SK-N-SH (cell line): ENCODE data around the gene GHR. TPM values are rescaled to one million over a fixed set of nuclear protein-coding genes. Genes with fewer than 3 reads are reported as not detected.

Experiments
- CTCF ChIA-PET: fragments of 300-600, 350-600 bp; formaldehyde crosslinking; extraction: SDS; loops from one replicate; lab custom pipeline; 2021; lab: Yijun Ruan, JAX
- POLR2A ChIA-PET: fragments of 350-600 bp; sonication (Branson Sonifier 250); formaldehyde crosslinking; extraction: SDS; loops from one replicate; lab custom pipeline; 2020; ENCODE audit warnings: antibody characterized with exemption, inconsistent platforms; lab: Yijun Ruan, JAX
- DNase-seq: peaks from one replicate; pipeline ENCODE4 v3.0.0; 2012
- H2AFZ ChIP-seq: fragments of 200-600 bp; sonication (generic); 2 replicates; pipeline ENCODE4 v1.8.1; 2016; ENCODE audit warnings: antibody characterized with exemption, mild to moderate bottlenecking, low read depth
- H3F3A ChIP-seq: fragments of 200-600 bp; sonication (generic); replicated peaks from 2 replicates; pipeline ENCODE3; 2016; ENCODE audit warnings: antibody characterized with exemption, mild to moderate bottlenecking; ENCODE audit not compliant: insufficient read depth
- H3K27ac ChIP-seq, 2 experiments: fragments of 200-500 bp in 1 of 2; fragments of 200-600 bp in 1 of 2; sonication (Bioruptor generic) in 1 of 2; sonication (generic), shearing (Covaris generic) in 1 of 2; 2 replicates each; pipeline versions ENCODE4 v1.5.1 to v1.6.1; 2014 to 2016; ENCODE audit warnings: low read depth in 2 of 2, inconsistent platforms in 1 of 2, low read length in 1 of 2, mild to moderate bottlenecking in 1 of 2, mixed read lengths in 1 of 2
- H3K27me3 ChIP-seq: fragments of 200-600 bp; sonication (generic), shearing (Covaris generic); 2 replicates; pipeline ENCODE4 v1.6.1; 2016; ENCODE audit warnings: mixed run types; ENCODE audit not compliant: insufficient read depth
- H3K36me3 ChIP-seq, 2 experiments: fragments of 200-500 bp in 1 of 2; fragments of 200-600 bp in 1 of 2; sonication (Bioruptor generic) in 1 of 2; sonication (generic) in 1 of 2; replicated peaks in 1 of 2; 2 replicates each; pipeline versions ENCODE3 to v1.5.1; 2014 to 2016; ENCODE audit warnings: low read length in 1 of 2, mild to moderate bottlenecking in 1 of 2; ENCODE audit not compliant: insufficient read depth in 2 of 2, control insufficient read depth in 1 of 2
- H3K4me1 ChIP-seq, 2 experiments: fragments of 200-500 bp in 1 of 2; fragments of 200-600 bp in 1 of 2; sonication (Bioruptor generic) in 1 of 2; sonication (generic), shearing (Covaris generic) in 1 of 2; 2 replicates each; pipeline versions ENCODE4 v1.5.1 to v1.6.1; 2014 to 2016; ENCODE audit warnings: low read depth in 1 of 2, low read length in 1 of 2, mixed run types in 1 of 2; ENCODE audit not compliant: insufficient read depth in 2 of 2, control insufficient read depth in 1 of 2
- H3K4me2 ChIP-seq: fragments of 200-600 bp; sonication (generic), shearing (Covaris generic); 2 replicates; pipeline ENCODE4 v1.6.1; 2017; ENCODE audit warnings: mixed run types
- H3K4me3 ChIP-seq, 2 experiments: fragments of 200-500 bp in 1 of 2; fragments of 200-600 bp in 1 of 2; sonication (Bioruptor generic) in 1 of 2; sonication (generic), shearing (Covaris generic) in 1 of 2; 2 replicates each; pipeline versions ENCODE4 v1.5.1 to v1.8.1; 2014 to 2016; ENCODE audit warnings: low read depth in 2 of 2, inconsistent platforms in 1 of 2, low read length in 1 of 2, mild to moderate bottlenecking in 1 of 2, mixed read lengths in 1 of 2, moderate library complexity in 1 of 2
- H3K79me2 ChIP-seq: fragments of 200-600 bp; sonication (generic); 2 replicates; pipeline ENCODE4 v1.8.1; 2017; ENCODE audit warnings: mild to moderate bottlenecking; ENCODE audit not compliant: insufficient read depth
- H3K9ac ChIP-seq: fragments of 200-600 bp; sonication (generic); 2 replicates; pipeline ENCODE4 v1.6.1; 2017; ENCODE audit warnings: mixed run types
- H3K9me2 ChIP-seq: fragments of 200-600 bp; sonication (generic); 2 replicates; pipeline ENCODE4 v1.6.1; 2017; ENCODE audit warnings: mixed run types
- H3K9me3 ChIP-seq: fragments of 200-600 bp; sonication (generic); 2 replicates; pipeline ENCODE4 v1.6.1; 2017; ENCODE audit warnings: mixed run types, mild to moderate bottlenecking, moderate library complexity
- H4K20me1 ChIP-seq: fragments of 200-600 bp; sonication (generic); 2 replicates; pipeline ENCODE4 v1.6.1; 2017; ENCODE audit warnings: mild to moderate bottlenecking, mixed run types; ENCODE audit not compliant: insufficient read depth
- CHD2 ChIP-seq: fragments of 150-350 bp; IDR thresholded peaks from 2 replicates; pipeline ENCODE4 v1.6.1; 2018; ENCODE audit warnings: low read length; ENCODE audit not compliant: partially characterized antibody
- EZH2phosphoT487 ChIP-seq: fragments of 200-600 bp; sonication (generic); IDR thresholded peaks from 2 replicates; pipeline ENCODE4 v1.6.1; 2017; ENCODE audit warnings: low read depth, mixed run types, mild to moderate bottlenecking, antibody characterized with exemption, moderate library complexity, borderline replicate concordance
- FOXM1 ChIP-seq: IDR thresholded peaks from 2 replicates; pipeline ENCODE4 v1.4.0; 2012; ENCODE audit warnings: low read depth, mild to moderate bottlenecking
- JUND ChIP-seq: IDR thresholded peaks from 2 replicates; pipeline ENCODE4 v1.4.0; 2012
- MEF2A ChIP-seq: IDR thresholded peaks from 2 replicates; pipeline ENCODE4 v1.4.0; 2012; ENCODE audit warnings: low read depth, borderline replicate concordance
- MXI1 ChIP-seq: IDR thresholded peaks from 2 replicates; pipeline ENCODE4 v1.6.1; 2012; ENCODE audit warnings: mild to moderate bottlenecking, low read depth, low read length, improper control_type of control experiment
- NFIC ChIP-seq: IDR thresholded peaks from 2 replicates; pipeline ENCODE4 v1.4.0; 2012; ENCODE audit warnings: borderline replicate concordance
- NRF1 ChIP-seq: IDR thresholded peaks from 2 replicates; pipeline ENCODE4 v1.6.1; 2012; ENCODE audit warnings: low read depth, mild to moderate bottlenecking, low read length
- RCOR1 ChIP-seq: fragments of 150-350 bp; IDR thresholded peaks from 2 replicates; pipeline ENCODE4 v1.6.1; 2017; ENCODE audit warnings: antibody characterized with exemption, low read length
- RFX5 ChIP-seq: IDR thresholded peaks from 2 replicates; pipeline ENCODE4 v1.6.1; 2012; ENCODE audit warnings: mild to moderate bottlenecking, improper control_type of control experiment, low read length
- SIN3A ChIP-seq: IDR thresholded peaks from 2 replicates; pipeline ENCODE4 v1.6.1; 2012; ENCODE audit warnings: low read depth, mild to moderate bottlenecking, low read length, moderate library complexity, borderline replicate concordance
- TAF1 ChIP-seq: IDR thresholded peaks from 2 replicates; pipeline ENCODE4 v1.6.1; 2012; ENCODE audit warnings: low read depth, mild to moderate bottlenecking, low read length, moderate library complexity, borderline replicate concordance
- TEAD4 ChIP-seq: IDR thresholded peaks from 2 replicates; pipeline ENCODE4 v1.4.0; 2012; ENCODE audit warnings: mild to moderate bottlenecking, borderline replicate concordance; ENCODE audit not compliant: insufficient read depth
- USF2 ChIP-seq: fragments of 150-350 bp; IDR thresholded peaks from 2 replicates; pipeline ENCODE4 v1.6.1; 2017; ENCODE audit warnings: antibody characterized with exemption, low read length, low read depth, borderline replicate concordance
- WGBS: methylation state at CpG from one replicate; pipeline ENCODE4 v1.1.6; 2017; ENCODE audit warnings: low lambda C conversion rate; 5-methylcytosine and 5-hydroxymethylcytosine counted together
- polyA plus RNA-seq, 3 experiments: library from polyadenylated mRNA; depleted of rRNA; stranded (reverse); fragments of >200 nt; gene quantifications; 2 replicates each; pipeline ENCODE4 v1.2.3, GENCODE V29; 2012
- TF ChIP-seq, protein P1 (sequence below): IDR thresholded peaks from 2 replicates; pipeline ENCODE4 v1.6.1; 2012; ENCODE audit warnings: mild to moderate bottlenecking, low read depth, low read length, moderate library complexity

GHR gene
- polyA plus RNA-seq, 1 of the 3 experiments (the other 2 are of a cell fraction) = 0.03 TPM

- POLR2A ChIA-PET = no interaction called here
- no peak for TF ChIP-seq MXI1
- TF ChIP-seq, protein P1, sequence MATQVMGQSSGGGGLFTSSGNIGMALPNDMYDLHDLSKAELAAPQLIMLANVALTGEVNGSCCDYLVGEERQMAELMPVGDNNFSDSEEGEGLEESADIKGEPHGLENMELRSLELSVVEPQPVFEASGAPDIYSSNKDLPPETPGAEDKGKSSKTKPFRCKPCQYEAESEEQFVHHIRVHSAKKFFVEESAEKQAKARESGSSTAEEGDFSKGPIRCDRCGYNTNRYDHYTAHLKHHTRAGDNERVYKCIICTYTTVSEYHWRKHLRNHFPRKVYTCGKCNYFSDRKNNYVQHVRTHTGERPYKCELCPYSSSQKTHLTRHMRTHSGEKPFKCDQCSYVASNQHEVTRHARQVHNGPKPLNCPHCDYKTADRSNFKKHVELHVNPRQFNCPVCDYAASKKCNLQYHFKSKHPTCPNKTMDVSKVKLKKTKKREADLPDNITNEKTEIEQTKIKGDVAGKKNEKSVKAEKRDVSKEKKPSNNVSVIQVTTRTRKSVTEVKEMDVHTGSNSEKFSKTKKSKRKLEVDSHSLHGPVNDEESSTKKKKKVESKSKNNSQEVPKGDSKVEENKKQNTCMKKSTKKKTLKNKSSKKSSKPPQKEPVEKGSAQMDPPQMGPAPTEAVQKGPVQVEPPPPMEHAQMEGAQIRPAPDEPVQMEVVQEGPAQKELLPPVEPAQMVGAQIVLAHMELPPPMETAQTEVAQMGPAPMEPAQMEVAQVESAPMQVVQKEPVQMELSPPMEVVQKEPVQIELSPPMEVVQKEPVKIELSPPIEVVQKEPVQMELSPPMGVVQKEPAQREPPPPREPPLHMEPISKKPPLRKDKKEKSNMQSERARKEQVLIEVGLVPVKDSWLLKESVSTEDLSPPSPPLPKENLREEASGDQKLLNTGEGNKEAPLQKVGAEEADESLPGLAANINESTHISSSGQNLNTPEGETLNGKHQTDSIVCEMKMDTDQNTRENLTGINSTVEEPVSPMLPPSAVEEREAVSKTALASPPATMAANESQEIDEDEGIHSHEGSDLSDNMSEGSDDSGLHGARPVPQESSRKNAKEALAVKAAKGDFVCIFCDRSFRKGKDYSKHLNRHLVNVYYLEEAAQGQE = no peak
- no peak for TF ChIP-seq TEAD4
- no peak for TF ChIP-seq EZH2phosphoT487
- TF ChIP-seq USF2 = no peak
- no peak for TF ChIP-seq FOXM1
- no peak for TF ChIP-seq SIN3A
- no peak for TF ChIP-seq MEF2A
- TF ChIP-seq RCOR1 = no peak
- TF ChIP-seq NFIC = no peak
- no peak for TF ChIP-seq NRF1
- no peak for TF ChIP-seq RFX5
- TF ChIP-seq CHD2 = no peak
- TF ChIP-seq JUND = no peak
- TF ChIP-seq TAF1 = no peak
- Histone ChIP-seq H3K36me3 (no peaks in the 10 kb centered on the region), H4K20me1 (no peaks in the 10 kb centered on the region), H3K79me2 (no peaks in the 10 kb centered on the region), H3K9me3 (no peaks in the 10 kb centered on the region), H3K4me3 (no peak overlapping the region), H3K4me1 (no peaks in the 10 kb centered on the region), H2AFZ (no peak overlapping the region), H3F3A (no peaks in the 10 kb centered on the region), H3K9me2 (no peaks in the 10 kb centered on the region), H3K27ac (no peak overlapping the region), H3K27me3 (no peaks in the 10 kb centered on the region), H3K9ac (no peak overlapping the region), H3K4me2 (no peak overlapping the region)
- no peak for DNase-seq
- CTCF ChIA-PET = interaction anchor here (0.8 to 1.0 kb wide), 2 partner anchors 9 to 249 kb away, joined by 3 read pairs; no protein-coding TSS in a partner anchor
- WGBS = 5% methylated on average over 8 of the region's 8 CpGs
Measured at GRCh38 chr5:42518595-42519221, 95.5 kb downstream of the GHR start.
